NCI-H69 (cell line): ENCODE results near the gene TBC1D20.

ENCODE experiments used
- DNase-seq: peaks from one replicate; lab custom pipeline; 2025; lab: John Stamatoyannopoulos, UW

The TBC1D20 gene

GRCh38 chr20:419556-420165 is 42.7 kb downstream of the TBC1D20 start:
- peak; percentile 96 for DNase-seq

GRCh38 chr20:418858-419365 is 43.4 kb downstream of the TBC1D20 start:
- no peak for DNase-seq

GRCh38 chr20:417801-418342 is 44.5 kb downstream of the TBC1D20 start:
- DNase-seq: no peak

- DNase-seq: peak; percentile 24
These were observed 45.2 kb downstream of the TBC1D20 start for GRCh38 chr20:416950-417800.

GRCh38 chr20:415820-416322 is 46.5 kb downstream of the TBC1D20 start:
- DNase-seq: no peak

GRCh38 chr20:414161-414560 is 48.2 kb downstream of the TBC1D20 start:
- DNase-seq: no peak

- no peak for DNase-seq
These were observed 50.3 kb downstream of the TBC1D20 start for GRCh38 chr20:412081-412480.

GRCh38 chr20:409697-410559 is 52.4 kb downstream of the TBC1D20 start:
- peak; percentile 86 for DNase-seq

GRCh38 chr20:408843-409696 is 53.3 kb downstream of the TBC1D20 start:
- DNase-seq: peak; percentile 53

- DNase-seq: peak; percentile 91
These were observed 54.1 kb downstream of the TBC1D20 start, which contains the start of gene RBCK1 for GRCh38 chr20:407953-408842. Gene RBCK1, plus strand, starts transcription at chr20:408299. Its CDS starts 459 bp downstream, at chr20:408758.

- peak; percentile 90 for DNase-seq
These were observed 55.0 kb downstream of the TBC1D20 start for GRCh38 chr20:407133-407952.

- no peak for DNase-seq
These were observed 55.9 kb downstream of the TBC1D20 start for GRCh38 chr20:406200-407132.

GRCh38 chr20:404088-404487 is 58.2 kb downstream of the TBC1D20 start:
- no peak for DNase-seq

- no peak for DNase-seq
These were observed 58.8 kb downstream of the TBC1D20 start for GRCh38 chr20:403582-403957.

GRCh38 chr20:402898-403581 is 59.3 kb downstream of the TBC1D20 start:
- no peak for DNase-seq

GRCh38 chr20:402496-402885 is 59.8 kb downstream of the TBC1D20 start:
- no peak for DNase-seq
